DOHH2 (cell line): ENCODE measurements around the gene SULT4A1.

Experiments
- H3F3A ChIP-seq: fragments of 200-600 bp; sonication (generic), shearing (Covaris generic); 2 replicates; pipeline ENCODE4 v1.6.0; 2016; ENCODE audit warnings: antibody characterized with exemption, mild to moderate bottlenecking; ENCODE audit not compliant: control insufficient read depth, insufficient read depth
- H3K27ac ChIP-seq: fragments of 200-600 bp; sonication (generic); 2 replicates; pipeline ENCODE4 v1.5.1; 2014; ENCODE audit warnings: low read depth, mild to moderate bottlenecking, low read length, moderate library complexity
- H3K27me3 ChIP-seq: fragments of 200-600 bp; sonication (generic); 2 replicates; pipeline ENCODE4 v1.6.1; 2014; ENCODE audit warnings: mild to moderate bottlenecking, low read length, mixed read lengths; ENCODE audit not compliant: control insufficient read depth
- H3K36me3 ChIP-seq: fragments of 200-600 bp; sonication (generic); 2 replicates; pipeline ENCODE4 v1.6.1; 2014; ENCODE audit warnings: mild to moderate bottlenecking, low read length, moderate library complexity, mixed read lengths; ENCODE audit not compliant: control insufficient read depth
- H3K4me1 ChIP-seq: fragments of 200-600 bp; sonication (generic); 2 replicates; pipeline ENCODE4 v1.6.1; 2014; ENCODE audit warnings: mild to moderate bottlenecking, low read length, mixed read lengths; ENCODE audit not compliant: control insufficient read depth
- H3K4me2 ChIP-seq: fragments of 200-600 bp; sonication (generic); 2 replicates; pipeline ENCODE4 v1.6.0; 2014; ENCODE audit warnings: mild to moderate bottlenecking, low read length, moderate library complexity
- H3K4me3 ChIP-seq: fragments of 200-600 bp; sonication (generic); 2 replicates; pipeline ENCODE4 v1.5.1; 2014; ENCODE audit warnings: mild to moderate bottlenecking, low read length, mixed read lengths
- H3K79me2 ChIP-seq: fragments of 200-600 bp; sonication (generic); 2 replicates; pipeline ENCODE4 v1.6.1; 2014; ENCODE audit warnings: mild to moderate bottlenecking, low read length, mixed read lengths; ENCODE audit not compliant: control insufficient read depth
- H3K9me2 ChIP-seq: fragments of 200-600 bp; sonication (generic); replicated peaks from 2 replicates; pipeline ENCODE4 v1.6.1; 2014; ENCODE audit warnings: mild to moderate bottlenecking, low read length, mixed read lengths; ENCODE audit not compliant: control insufficient read depth
- H3K9me3 ChIP-seq: fragments of 200-600 bp; sonication (generic); 2 replicates; pipeline ENCODE4 v1.6.1; 2014; ENCODE audit warnings: antibody characterized with exemption, low read length, mixed read lengths; ENCODE audit not compliant: control insufficient read depth, insufficient read depth
- H4K20me1 ChIP-seq: fragments of 200-600 bp; sonication (generic); 2 replicates; pipeline ENCODE4 v1.6.0; 2014; ENCODE audit warnings: low read depth, mild to moderate bottlenecking, antibody characterized with exemption, low read length, moderate library complexity; ENCODE audit not compliant: control insufficient read depth, insufficient read depth
- EZH2phosphoT487 ChIP-seq: fragments of 200-600 bp; sonication (generic); IDR thresholded peaks from 2 replicates; pipeline ENCODE4 v1.6.1; 2017; ENCODE audit warnings: borderline replicate concordance, mild to moderate bottlenecking, antibody characterized with exemption, low read length, moderate library complexity, mixed read lengths
- TF ChIP-seq, protein P1 (sequence below): fragments of 200-600 bp; sonication (generic); IDR thresholded peaks from one replicate; pipeline ENCODE4 v1.5.1; 2014; ENCODE audit warnings: antibody characterized with exemption, mild to moderate bottlenecking, low read depth, low read length; ENCODE audit not compliant: poor library complexity, severe bottlenecking

The SULT4A1 gene

DNA sequence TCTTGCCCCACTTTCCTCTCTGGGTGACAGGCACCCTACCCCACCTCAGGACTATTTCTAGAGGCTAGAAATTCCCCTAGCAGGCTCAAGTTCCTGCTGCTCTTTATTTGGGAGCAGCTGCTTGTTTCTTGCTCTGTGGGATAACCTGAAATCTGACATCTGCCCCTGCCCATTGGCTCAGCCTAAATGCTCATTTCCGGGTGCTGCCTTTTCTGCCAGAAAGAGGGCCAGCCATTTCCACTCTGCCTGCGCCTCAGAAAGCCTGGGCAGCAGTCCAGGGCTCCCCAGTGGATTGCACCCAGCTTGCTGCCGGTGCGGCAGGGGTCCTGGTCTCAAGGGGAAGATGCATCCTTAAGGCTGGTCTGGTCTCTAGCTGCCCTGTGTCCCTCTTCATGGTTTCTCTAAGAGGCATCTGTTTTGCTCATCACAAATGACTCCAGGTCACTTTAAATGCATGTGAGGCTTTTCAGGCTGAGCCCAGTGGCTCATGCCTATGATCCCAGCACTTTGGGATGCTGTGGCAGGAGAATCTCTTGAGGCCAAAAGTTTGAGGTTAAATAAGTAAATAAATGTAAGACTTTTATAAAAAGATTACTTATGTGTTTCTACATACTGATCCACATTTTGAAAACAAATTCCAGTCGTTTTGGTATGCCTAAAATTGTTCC, 39.8 kb upstream of the SULT4A1 start:
- no peaks in the 10 kb centered on the region for H4K20me1 ChIP-seq
- H3K36me3 ChIP-seq, result no peaks in the 10 kb centered on the region
- H3K4me3 ChIP-seq, result no peak overlapping the region
- H3K9me2 ChIP-seq, result no peaks in the 10 kb centered on the region
- no peaks in the 10 kb centered on the region for H3K4me1 ChIP-seq
- H3K4me2 ChIP-seq, result no peak overlapping the region
- H3K79me2 ChIP-seq, result no peaks in the 10 kb centered on the region
- H3K27ac ChIP-seq, result no peak overlapping the region
- no peaks in the 10 kb centered on the region for H3K27me3 ChIP-seq
- H3K9me3 ChIP-seq, result no peaks in the 10 kb centered on the region
- H3F3A ChIP-seq, result no peaks in the 10 kb centered on the region
- TF ChIP-seq, protein P1, sequence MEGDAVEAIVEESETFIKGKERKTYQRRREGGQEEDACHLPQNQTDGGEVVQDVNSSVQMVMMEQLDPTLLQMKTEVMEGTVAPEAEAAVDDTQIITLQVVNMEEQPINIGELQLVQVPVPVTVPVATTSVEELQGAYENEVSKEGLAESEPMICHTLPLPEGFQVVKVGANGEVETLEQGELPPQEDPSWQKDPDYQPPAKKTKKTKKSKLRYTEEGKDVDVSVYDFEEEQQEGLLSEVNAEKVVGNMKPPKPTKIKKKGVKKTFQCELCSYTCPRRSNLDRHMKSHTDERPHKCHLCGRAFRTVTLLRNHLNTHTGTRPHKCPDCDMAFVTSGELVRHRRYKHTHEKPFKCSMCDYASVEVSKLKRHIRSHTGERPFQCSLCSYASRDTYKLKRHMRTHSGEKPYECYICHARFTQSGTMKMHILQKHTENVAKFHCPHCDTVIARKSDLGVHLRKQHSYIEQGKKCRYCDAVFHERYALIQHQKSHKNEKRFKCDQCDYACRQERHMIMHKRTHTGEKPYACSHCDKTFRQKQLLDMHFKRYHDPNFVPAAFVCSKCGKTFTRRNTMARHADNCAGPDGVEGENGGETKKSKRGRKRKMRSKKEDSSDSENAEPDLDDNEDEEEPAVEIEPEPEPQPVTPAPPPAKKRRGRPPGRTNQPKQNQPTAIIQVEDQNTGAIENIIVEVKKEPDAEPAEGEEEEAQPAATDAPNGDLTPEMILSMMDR, result no peak

- H3F3A ChIP-seq, result no peaks in the 10 kb centered on the region
These were observed 37.9 kb upstream of the SULT4A1 start for GRCh38 chr22:43900206-43900605.

GRCh38 chr22:43897751-43898261, 35.5 kb upstream of the SULT4A1 start:
- Histone ChIP-seq H4K20me1 (no peaks in the 10 kb centered on the region), H3K4me3 (no peak overlapping the region), H3K9me3 (no peaks in the 10 kb centered on the region), H3K9me2 (no peaks in the 10 kb centered on the region), H3K27ac (no peak overlapping the region), H3K36me3 (no peaks in the 10 kb centered on the region), H3F3A (no peaks in the 10 kb centered on the region), H3K4me2 (no peak overlapping the region), H3K4me1 (no peaks in the 10 kb centered on the region), H3K79me2 (no peaks in the 10 kb centered on the region), H3K27me3 (no peaks in the 10 kb centered on the region)
- no peak for TF ChIP-seq EZH2phosphoT487
- TF ChIP-seq, protein P1, result no peak

More at GRCh38 chr22:43900206-43900605, 37.9 kb upstream of the SULT4A1 start:
- no peaks in the 10 kb centered on the region for H3K9me2 ChIP-seq
- H3K4me1 ChIP-seq, result no peaks in the 10 kb centered on the region
- TF ChIP-seq, protein P1, result no peak
- no peak for TF ChIP-seq EZH2phosphoT487
- no peaks in the 10 kb centered on the region for H3K27me3 ChIP-seq
- H3K36me3 ChIP-seq, result no peaks in the 10 kb centered on the region
- no peaks in the 10 kb centered on the region for H3K9me3 ChIP-seq
- no peak overlapping the region for H3K4me2 ChIP-seq
- no peaks in the 10 kb centered on the region for H3K79me2 ChIP-seq
- H3K4me3 ChIP-seq, result no peak overlapping the region
- H3K27ac ChIP-seq, result no peak overlapping the region
- H4K20me1 ChIP-seq, result no peaks in the 10 kb centered on the region
